HG02610 (cell line): ENCODE data around the gene LYPD6B.

ENCODE experiments used
- ATAC-seq: cut with Tn5 transposase; IDR thresholded peaks from one replicate; pipeline ENCODE4 v1.9.1; 2021; ENCODE audit warnings: mild to moderate bottlenecking, moderate library complexity; ENCODE audit not compliant: unreplicated experiment

The LYPD6B gene, protein sequence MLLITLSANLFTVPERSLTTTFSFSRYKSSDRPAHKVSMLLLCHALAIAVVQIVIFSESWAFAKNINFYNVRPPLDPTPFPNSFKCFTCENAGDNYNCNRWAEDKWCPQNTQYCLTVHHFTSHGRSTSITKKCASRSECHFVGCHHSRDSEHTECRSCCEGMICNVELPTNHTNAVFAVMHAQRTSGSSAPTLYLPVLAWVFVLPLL

DNA sequence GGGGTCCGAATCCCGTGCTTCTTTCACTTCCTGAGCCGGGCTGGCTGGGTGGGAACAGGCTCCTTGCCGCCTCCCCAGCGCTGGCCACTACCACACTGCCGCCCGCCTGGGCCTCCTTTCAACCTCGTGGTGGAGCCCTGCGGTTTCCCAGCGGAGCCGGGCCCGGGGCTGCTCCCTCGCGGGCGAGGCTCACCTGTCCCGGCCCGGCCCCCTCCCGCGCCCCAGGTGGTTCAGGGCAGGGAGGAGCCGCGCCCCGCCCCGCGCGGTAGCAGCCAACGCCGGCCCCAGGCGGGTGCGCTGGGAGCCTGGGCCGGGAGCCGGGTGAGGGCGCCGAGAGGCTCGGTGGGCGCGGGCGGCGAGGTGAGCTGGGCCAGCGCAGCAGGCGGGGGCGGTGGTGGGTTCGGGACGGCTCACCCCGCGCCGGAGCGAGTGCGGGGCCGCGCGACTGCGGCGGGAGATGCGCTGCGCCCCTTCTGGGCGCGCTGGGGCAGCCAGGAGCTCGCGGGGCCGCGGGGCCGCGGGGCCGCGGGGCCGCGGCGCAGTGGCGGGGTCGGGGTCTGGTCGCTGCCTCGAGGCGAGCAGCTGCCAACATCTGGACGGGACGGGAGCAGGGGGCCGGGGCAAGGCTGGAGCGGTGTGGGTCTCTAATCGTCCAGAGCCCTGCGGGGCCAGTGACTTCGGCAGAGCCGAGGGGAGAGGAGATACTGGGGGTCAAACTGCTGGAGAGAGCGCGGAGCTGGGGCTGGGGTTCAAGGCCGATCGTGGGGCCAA lies at the start of gene LYPD6B:
TSS of gene LYPD6B (plus strand) at position 258 of the 771 bp plus-strand sequence. CDS start 92,250 bp downstream, outside the sequence.
- ATAC-seq = peak; percentile 53

DNA sequence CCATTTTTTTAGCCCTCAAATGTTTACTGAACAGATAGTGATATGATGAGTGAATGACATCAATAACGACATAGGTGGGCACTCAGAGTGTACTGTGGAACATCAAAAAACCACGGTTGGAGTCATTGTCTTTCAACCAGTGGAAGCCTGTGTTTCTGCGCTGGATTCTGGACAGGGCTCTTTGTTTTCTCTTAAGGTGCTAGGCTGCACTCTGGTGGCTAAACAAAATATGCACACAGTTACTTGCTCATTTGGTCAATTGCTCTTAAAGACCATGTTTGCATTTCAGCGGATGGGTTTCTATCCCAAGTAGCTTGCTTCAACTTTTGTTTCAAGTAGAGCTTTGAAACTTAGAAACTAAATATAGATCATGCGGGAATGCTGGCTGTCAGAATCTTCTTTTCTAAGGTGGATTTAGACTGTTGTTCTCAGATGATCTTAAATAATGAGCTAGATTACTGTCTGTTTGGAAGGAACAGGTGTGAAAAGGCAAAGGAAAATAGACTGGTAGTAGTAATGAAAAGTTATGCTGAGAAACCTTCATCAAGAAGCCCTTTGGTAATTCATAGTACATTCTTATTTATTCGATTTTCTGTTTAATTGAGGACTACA lies 48.5 kb upstream of the LYPD6B start:
- ATAC-seq = peak; percentile 80

DNA sequence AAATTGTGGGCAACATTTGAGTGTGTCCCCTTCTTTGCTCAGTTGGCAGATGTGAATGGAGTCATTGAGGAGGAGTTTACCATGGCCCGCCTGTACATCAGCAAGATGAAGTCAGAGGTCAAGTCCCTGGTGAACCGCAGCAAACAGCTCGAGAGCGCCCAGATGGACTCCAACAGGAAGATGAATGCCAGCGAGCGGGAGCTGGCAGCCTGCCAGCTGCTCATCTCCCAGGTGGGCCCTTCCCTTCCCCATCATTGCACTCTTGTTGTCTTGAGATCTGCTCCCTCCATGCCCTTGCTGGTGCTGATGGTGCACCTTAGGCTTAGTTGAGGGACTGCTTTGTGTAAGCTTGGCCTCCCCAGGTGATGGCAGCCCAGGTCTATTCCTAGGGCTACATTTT lies 47.5 kb upstream of the LYPD6B start:
- no peak for ATAC-seq

DNA sequence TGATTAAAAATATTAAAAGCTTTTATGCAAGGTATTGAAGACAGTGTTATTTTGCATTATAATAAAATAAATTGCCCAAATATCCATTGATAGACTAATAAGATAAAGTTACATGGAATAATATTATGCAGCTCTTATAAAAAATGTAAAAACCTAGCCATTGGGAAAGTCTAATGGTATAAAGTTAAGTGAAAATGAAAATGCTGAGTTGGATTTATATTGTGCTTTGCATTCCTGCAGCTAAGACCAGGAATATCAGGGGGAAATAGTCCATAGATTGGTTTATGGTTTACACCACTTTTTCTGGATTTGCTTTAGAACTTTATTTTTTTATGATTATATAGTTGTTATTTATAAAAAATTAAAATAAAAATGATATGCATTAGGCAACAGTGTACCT lies 46.1 kb upstream of the LYPD6B start:
- no peak for ATAC-seq

DNA sequence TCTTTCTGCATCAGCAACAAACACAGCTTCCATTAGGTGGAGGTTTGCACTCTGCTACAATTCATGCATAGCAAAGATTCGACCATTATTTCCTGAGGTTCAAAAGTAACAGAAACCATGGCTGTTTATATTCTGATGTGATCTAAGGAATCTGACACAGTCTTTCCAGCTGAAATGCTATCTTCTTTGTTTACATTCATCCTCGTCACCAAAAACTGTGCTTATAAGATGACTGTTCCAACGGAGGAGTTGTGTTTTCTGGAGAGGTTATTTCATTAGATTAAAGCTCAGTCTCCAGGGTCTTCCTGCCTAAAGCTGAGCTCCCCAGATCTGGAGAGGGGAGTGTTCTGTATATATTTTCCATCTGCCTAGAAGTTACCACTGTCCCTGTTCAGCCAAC lies 45.1 kb upstream of the LYPD6B start:
- no peak for ATAC-seq

DNA sequence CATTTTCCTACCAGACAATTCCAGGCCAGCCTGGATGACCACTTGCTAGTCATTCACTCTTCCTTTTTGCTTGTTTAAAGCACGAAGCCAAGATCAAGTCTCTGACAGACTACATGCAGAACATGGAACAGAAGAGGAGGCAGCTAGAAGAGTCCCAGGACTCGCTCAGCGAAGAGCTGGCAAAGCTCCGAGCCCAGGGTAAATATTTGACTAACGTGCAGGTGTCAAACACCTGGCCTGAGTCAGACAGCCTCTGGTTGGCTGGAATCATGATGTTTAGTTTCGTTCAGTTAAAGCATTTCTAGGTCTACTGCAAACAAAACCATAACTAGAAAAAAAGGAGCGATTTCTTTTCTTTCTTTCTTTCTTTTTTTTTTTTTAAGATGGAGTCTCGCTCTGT lies 44.2 kb upstream of the LYPD6B start:
- no peak for ATAC-seq

DNA sequence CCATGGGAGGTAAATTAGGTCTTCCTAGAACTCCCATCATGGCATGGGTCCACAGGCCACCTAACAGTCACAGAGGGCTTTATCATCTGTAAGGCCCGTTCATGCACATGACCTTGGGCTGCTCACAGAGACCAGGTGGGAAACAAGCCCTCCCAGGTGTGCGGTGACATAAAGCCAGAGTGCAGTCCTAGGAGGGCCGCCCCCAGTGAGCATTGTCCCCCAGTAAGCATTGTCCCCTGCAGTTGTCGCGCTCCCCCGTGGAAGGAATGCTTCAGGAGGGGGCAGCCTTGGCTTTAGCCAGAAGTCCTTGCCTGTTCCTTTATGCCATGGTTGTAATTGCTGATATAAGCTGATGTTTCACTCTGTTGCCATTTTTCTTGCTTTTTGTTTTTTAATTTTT lies 41.7 kb upstream of the LYPD6B start:
- no peak for ATAC-seq

DNA sequence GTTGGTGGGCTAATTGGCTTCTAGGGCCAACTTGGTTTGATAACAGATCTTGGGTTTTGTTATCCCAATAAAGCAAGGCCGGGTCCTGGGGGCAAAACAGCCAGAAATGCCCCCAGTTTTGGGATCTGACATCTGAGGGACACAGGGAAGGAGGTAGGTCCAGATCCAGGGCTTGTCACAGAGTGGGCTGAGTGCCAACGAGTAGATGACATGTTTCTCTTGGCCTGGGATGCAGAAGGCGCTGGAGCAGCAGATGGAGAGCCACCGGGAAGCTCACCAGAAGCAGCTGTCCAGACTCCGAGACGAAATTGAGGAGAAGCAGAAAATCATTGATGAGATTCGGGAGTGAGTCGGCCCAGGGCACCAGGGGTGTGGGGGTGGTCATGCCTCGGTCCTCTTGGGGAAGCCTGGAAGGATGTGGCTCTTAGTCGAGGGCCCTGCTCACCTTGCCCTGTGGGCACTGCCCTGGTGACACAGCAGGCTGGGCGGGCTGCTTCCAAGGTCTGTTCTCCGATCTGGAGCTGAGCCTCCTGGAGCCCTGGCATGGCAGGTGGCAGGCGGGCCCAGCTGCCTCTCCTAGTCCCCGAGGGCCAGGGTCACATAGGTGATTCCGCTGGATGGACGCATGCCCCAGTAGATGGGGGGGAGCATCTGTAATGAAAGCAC lies 40.2 kb upstream of the LYPD6B start:
- no peak for ATAC-seq

DNA sequence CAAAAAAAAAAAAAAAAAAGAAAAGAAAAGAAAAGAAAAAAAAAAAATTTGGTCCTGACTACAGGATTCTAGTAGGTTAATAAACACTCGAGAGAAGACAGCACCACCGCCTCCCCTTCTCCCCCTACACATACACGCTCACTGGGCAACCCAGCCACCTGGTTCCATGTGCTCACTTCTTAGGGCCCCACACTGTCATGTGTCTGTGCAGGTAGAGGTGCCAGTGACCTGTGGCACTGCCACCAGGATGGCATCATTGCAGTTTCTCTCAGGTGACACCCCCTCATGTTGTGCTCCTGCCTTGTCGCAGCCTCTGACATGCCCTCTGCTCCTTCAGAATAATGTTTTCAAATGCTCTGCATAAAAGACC lies 39.7 kb upstream of the LYPD6B start:
- ATAC-seq = no peak

DNA sequence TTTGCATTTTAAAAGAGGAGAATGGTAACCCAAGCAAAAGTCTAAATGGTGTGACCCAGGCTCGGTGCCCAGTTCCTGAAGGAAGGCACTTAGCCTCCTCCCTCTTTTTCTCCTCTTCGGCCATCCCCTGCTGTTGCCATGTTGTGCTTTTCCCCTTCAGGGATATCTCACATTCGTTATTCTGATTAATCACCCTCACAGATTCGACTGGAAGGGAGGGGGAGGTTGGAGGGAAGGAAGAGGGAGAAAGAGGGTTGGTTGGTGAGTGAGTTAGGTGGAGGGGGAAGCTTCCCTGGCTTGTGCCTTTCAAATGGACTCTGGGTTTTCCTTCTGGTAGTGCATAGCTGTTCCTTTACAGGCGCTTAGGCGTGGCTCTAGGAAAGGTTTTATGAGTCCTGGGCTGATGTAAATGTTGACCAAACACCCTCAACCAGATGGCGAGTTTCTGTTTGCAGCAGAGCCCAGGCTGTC lies 39.0 kb upstream of the LYPD6B start:
- no peak for ATAC-seq

DNA sequence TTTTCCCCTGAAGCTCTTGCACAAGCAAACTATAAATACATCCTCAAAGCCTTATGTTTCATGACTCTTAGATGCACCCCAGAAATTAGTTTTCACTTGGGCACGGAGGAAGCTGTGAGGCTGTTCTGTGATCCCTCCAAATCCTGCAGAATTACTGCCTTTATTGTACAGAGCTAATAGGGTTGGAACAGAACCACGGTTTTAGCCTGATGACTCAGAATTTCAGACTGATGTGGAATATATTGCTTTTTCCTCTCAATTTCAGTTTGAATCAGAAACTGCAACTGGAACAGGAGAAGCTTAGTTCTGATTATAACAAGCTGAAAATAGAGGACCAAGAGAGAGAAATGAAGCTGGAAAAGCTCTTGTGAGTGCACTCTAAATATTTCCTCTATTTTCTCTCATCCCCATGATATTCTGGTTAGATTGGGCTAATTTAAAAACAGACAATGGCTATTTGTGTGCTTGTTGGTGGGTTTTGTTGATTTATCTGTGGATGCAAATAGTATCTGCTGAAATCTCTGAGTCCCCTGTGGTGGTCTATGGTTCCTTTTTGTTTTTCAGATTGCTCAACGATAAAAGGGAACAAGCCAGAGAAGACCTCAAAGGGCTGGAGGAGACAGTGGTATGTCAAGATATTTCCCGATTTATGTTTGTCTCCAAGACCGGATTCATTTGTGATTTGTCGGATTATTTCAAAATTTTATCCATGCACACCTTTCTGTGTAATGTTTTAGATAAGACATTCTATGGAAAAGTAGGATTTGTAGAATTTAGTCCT lies 38.2 kb upstream of the LYPD6B start:
- no peak for ATAC-seq

DNA sequence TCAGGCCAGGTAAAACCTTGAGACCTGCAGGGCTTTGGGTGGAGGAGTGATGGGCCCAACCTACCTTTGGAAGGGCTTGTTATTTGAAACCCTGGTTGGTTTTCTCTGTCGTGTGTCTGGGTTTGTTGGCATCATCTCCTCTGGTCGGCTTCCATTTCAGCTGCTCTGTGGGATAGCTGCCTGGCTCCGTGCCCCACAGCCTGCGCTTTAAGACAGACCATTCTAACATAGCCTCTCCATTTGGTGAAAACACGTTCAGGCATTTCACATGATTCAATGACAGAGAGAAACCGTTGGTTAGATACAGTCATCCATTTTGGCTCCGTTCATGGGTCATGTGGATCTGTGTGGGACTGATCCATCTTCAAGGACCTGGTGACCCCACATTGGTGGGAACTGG lies 37.0 kb upstream of the LYPD6B start:
- ATAC-seq = no peak

DNA sequence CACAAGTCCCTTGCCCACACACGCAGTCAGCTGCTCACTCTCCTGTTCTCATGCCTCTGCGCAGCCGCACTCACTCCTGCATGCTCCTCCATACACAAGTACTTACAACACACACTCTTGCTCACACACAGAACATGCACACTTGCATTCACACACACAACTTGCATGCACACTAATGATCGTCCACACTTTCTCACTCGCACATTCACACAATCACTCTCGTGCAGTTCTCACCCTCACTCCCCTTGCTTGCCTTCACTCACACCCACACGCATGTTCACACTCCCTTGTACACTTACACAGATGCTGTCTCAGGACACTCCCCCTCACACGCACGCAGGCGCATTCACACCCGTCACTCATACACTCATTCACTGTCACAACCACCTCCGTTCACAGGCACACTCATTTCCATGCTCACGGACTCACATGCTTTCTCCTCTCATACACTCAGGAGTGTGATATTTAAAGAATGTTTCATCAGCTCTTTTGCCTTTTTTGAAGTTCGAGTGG lies 36.1 kb upstream of the LYPD6B start:
- ATAC-seq = no peak

DNA sequence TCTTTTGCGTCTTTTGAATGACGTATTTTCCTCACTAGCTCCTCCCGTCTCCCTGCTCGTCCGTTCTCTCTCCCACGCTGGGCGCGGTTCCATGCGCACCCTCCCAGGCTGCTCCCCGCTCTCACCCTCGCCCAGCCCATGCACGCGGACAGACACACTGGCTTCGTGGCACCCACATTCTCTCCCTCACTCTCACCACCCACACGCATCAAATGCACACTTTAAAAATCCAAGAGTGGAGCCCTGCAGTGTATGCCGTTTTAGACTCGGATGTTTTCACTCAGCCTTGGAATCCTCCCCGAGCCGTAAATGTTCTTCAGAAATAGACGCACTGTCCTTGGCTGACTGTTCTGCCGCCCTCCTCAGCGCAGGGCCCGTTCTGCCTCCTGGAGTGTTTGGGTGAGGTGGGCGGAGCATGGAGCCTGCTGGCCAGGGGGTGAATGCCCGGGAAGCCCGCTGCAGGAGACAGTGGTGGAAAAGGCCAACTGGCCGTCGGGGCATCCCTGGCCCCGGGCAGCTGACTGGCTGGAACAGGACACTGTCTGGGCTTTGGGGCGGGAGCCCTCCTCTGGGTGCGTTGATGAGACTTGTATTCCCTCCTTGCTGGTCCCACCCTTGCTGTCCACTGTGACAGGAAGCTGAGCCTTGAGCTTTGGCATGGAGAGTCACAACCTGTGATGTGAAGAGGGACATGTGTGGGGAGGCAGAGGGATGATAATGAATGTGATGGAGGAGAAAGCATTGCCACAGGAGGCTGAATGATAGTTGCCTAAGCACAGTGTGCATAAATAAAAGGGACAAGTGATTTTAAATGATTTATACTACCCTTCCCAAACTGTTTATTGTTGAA lies 35.4 kb upstream of the LYPD6B start:
- no peak for ATAC-seq

DNA sequence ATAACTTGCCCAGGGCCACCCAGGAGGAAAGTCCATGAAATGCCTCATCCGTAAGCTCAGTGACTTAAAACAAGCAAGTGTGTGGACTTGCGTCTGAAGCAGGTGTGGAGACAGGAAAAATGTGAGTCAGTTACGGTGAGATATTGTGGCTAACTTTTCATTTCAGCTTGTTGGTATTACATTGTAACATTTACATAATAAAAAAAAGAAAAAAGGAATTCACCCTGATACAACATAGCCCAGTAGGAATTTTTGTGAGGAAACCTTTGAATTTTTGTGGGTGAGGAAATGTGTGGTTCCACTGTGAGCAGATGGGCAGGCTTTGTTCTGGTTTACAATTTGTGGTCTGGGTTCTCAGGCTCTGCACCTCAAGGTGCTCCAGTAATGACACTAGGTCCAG lies 33.7 kb upstream of the LYPD6B start:
- no peak for ATAC-seq

DNA sequence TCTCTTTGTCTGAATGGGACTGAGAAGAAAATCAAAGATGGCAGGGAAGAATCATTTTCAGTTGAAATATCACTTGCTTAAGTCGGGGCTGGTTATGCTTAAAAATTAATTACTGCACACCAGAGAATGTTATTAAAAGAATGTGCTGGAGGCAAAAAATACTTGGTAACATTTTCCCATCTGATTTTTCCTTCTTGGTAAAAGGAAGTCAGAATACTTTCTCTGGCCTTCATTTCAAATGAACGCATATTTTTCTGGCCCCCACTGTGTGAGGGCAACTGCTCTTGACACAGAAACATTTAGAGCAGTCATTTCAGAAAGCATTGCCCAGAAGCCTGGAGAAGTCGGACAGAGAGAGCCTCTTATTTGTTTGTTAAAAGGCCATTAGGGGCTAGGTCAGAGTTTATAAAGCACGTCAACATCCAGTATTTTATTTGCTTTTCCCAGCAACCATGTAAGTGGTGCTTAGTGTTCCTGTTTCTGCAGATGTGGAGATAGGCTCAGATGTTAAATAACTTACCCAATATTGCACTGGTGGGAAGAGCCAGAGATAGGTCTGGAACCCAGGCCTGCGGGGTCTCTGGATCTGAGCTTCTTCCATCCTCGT lies 32.9 kb upstream of the LYPD6B start:
- ATAC-seq = no peak

DNA sequence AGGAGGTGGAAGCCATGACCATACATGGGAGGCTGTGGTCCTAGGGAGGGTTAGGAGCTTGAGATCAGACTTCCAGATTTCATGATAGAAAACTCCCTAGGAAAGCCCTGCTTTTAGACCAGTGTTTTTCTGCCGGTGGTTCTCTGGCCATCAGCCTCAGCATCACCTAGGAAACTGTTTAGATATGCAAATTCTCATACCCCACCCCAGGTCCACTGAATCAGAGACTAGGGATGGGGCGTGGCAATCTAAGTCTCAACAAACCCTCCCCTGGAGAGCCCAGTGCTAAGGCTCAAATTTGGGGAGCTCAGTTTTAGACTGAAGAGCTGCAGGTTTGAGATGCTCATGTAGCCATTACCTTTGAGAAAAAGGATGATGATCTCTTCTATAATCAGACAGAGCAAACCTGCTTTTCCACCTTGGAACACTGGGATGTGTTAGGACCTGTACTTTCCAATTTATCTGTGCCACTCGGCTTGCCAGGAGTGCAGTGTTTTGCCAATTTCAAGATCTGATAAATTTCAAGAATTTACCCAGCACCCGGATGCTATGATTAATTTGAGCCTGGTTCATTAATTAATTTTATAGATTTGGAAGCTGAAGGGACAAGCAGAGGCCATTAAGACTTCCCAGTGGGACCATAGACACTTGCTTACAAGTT lies 31.5 kb upstream of the LYPD6B start:
- ATAC-seq = no peak

DNA sequence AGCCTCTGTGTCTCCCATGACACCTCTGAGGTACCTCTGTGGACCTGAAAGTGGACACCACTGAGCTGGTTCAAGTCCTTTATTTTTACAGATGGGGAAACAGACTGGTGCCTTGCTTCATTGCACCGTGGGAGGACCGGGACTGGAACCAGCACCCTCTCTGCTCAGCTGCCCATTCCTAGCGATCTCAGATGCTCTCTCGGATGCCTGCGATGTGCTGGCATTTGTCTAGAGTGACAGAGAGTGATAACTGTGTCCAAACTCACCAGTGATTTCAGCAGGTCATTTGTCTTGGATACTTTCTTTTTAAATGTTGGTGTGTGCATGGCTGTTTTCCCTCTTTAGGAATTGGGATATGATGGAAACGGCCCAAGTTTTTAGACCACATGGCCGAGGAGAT lies 30.1 kb upstream of the LYPD6B start:
- no peak for ATAC-seq
